Brain microvascular endothelial cell (primary cell): Measurements from ENCODE around the gene SLC16A3.

Experiments used
- DNase-seq: peaks from one replicate; pipeline ENCODE4 v3.0.0-alpha.2; 2020
- H3K27ac ChIP-seq: fragments of 250-450 bp; sonication (Bioruptor Pico); 2 replicates; pipeline ENCODE4 v1.5.1; 2020; ENCODE audit warnings: mild to moderate bottlenecking, moderate library complexity
- H3K27me3 ChIP-seq: fragments of 250-450 bp; sonication (Bioruptor Pico); replicated peaks from 2 replicates; pipeline ENCODE4 v1.5.1; 2020; ENCODE audit warnings: mild to moderate bottlenecking
- H3K36me3 ChIP-seq: fragments of 250-450 bp; sonication (Bioruptor Pico); replicated peaks from 2 replicates; pipeline ENCODE4 v1.5.1; 2020; ENCODE audit warnings: mild to moderate bottlenecking
- H3K4me3 ChIP-seq: 2 replicates; pipeline ENCODE4 v1.5.1; 2011; ENCODE audit warnings: low read depth, mild to moderate bottlenecking, control low read depth, low read length, moderate library complexity
- in situ Hi-C: cut with HindIII; loops from 2 replicates; pipeline ENCODE4 v1.10.0; 2017; ENCODE audit warnings: low sequenced_read_pairs, low pct_ligation_motif_present
- TF ChIP-seq, protein P1 (sequence below): IDR thresholded peaks from 2 replicates; pipeline ENCODE4 v1.5.1; 2011; ENCODE audit warnings: low read depth, mild to moderate bottlenecking, moderate library complexity, low read length, control low read depth, inconsistent platforms; ENCODE audit errors: missing control alignments

The SLC16A3 gene

DNA sequence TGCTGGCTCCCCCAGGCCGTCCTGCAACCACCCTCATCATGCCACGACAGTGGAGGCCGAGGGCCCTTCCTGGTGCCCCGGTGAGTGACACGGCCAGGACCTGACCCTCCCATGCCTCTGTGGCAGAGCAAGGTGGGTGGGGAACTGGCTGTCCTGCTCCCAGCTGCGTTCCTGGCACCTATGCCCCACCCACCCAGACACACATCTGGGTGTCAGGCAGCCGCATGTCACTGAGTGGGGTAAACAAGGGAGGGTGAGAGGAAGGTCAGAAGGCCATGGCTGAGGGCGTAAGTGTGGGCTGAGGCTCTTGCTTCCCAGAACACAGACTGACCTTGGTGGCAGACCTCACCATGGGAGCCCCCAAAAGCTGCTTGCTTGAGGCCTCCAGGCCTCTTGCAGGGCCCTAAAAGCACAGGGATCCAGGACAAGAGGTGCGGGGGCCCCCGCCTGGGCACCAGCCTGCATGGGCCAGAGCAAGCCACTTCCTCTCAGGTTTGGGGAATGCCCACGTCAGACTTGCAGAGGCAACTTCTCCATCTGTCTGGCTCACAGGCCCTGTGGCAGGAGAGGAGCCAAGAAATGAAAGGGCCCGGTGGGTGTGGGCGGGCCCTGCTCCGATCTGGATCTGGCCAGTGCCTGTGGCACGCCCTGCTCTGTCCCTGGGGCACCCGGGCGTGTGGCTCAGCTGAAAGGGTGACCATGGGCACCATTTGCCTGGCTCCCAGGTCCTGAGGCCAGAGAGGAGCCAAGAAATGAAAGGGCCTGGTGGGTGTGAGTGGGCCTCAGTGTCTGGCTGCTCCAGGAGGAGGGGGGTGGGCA is 12.3 kb upstream of the SLC16A3 start:
- H3K27me3 ChIP-seq: no peaks in the 10 kb centered on the region
- DNase-seq: no peak
- in situ Hi-C loops: no loop called here
- TF ChIP-seq, protein P1, sequence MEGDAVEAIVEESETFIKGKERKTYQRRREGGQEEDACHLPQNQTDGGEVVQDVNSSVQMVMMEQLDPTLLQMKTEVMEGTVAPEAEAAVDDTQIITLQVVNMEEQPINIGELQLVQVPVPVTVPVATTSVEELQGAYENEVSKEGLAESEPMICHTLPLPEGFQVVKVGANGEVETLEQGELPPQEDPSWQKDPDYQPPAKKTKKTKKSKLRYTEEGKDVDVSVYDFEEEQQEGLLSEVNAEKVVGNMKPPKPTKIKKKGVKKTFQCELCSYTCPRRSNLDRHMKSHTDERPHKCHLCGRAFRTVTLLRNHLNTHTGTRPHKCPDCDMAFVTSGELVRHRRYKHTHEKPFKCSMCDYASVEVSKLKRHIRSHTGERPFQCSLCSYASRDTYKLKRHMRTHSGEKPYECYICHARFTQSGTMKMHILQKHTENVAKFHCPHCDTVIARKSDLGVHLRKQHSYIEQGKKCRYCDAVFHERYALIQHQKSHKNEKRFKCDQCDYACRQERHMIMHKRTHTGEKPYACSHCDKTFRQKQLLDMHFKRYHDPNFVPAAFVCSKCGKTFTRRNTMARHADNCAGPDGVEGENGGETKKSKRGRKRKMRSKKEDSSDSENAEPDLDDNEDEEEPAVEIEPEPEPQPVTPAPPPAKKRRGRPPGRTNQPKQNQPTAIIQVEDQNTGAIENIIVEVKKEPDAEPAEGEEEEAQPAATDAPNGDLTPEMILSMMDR: no peak
- no peaks in the 10 kb centered on the region for H3K36me3 ChIP-seq
- peak overlapping the region; percentile 79 for H3K27ac ChIP-seq
- H3K4me3 ChIP-seq: no peak overlapping the region

DNA sequence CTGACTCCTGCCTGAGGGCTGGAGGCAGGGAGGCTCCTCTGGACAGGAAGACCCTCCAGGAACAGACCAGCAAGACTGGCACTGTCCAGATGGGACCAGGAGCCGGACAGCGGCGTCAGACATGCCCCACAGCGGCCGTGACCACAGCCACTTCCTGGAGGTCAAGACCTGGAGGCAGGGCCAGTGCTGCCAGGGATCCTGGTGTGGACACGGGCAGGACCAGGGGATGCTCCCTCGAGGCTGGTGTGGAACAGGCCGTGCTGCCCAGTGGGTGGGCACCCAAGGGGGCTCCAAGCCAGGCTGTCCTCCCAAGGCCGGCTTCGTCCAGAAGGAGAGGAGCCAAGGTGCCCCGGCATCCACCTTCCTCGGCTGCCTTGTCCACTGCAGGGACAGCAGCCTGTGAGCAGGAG is 11.7 kb upstream of the SLC16A3 start:
- Histone ChIP-seq H3K36me3 (no peaks in the 10 kb centered on the region), H3K27me3 (no peaks in the 10 kb centered on the region), H3K4me3 (no peak overlapping the region), H3K27ac (peak overlapping the region; percentile 79)
- in situ Hi-C loops: no loop called here
- DNase-seq: no peak
- TF ChIP-seq, protein P1: no peak

DNA sequence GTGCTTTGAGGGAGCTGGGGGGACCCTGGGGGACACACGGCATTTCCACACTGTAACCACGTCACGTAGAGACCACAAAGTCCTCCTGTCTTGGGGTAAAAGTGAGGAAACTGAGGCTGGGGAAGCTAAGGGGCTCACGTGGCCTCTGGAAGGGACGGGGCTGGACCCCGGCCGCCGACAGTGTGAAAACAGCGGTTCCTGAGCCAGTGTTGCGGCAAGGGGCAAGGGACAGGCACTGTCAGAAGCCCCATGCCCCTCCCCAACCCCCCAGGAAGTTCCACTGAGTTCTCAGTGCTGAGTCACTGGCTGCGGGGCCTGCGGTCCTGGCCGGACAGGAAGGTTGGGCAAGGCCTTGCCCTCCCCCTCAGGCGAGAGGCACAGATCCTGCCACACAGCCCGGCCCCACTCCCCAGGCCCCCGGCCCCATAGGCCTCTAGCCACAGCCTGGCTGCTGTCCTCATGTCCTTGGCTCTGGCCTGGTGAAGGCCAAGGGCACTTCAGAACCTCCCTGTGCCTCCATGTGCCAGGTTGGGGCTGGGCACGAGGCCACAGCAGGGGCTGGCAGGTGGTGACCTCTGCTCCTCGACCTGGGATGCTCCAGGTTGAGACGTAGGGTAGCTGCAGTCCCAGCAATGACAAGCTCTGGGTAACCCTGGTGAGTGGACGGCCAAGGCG is 11.2 kb upstream of the SLC16A3 start:
- H3K4me3 ChIP-seq: no peak overlapping the region
- H3K27ac ChIP-seq: peak overlapping the region; percentile 79
- no peaks in the 10 kb centered on the region for H3K27me3 ChIP-seq
- in situ Hi-C loops: no loop called here
- H3K36me3 ChIP-seq: no peaks in the 10 kb centered on the region
- peak; percentile 77 for DNase-seq
- TF ChIP-seq, protein P1: no peak

DNA sequence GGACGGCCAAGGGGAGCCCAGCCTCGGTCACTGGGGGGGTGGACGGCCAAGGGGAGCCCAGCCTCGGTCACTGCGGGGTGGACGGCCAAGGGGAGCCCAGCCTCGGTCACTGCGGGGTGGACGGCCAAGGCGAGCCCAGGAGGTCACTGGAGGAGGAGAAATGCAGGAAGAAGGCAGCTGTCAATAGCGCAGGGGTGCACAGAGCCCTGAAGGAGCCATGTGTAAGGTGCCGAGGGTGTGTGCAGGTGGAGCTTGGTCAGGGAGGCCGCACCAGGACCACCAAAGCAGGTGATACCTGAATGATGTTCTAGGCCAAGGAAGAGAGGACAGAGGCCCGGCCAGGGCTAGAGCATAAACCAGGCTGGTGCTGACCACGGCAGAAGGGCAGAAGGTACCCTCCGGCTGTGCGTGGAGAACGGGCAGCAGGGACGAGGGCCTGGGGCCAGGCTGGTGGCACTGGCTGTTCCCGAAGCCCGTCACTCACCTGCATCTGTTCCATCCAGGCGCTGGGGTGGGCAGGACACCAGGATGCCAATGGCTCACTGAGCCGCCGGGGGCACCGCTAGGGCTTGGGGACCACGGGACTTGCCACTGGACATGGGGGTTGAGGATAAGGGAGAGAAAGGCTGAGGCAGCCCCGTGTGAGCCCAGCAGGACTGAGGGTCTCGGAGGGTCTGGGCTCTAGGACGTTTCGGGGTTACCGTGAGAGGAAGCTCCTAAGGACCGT is 10.3 kb upstream of the SLC16A3 start:
- H3K27ac ChIP-seq: no peak overlapping the region
- TF ChIP-seq, protein P1: no peak
- no peak overlapping the region for H3K4me3 ChIP-seq
- DNase-seq: no peak
- H3K27me3 ChIP-seq: no peaks in the 10 kb centered on the region
- in situ Hi-C loops: no loop called here
- no peaks in the 10 kb centered on the region for H3K36me3 ChIP-seq

DNA sequence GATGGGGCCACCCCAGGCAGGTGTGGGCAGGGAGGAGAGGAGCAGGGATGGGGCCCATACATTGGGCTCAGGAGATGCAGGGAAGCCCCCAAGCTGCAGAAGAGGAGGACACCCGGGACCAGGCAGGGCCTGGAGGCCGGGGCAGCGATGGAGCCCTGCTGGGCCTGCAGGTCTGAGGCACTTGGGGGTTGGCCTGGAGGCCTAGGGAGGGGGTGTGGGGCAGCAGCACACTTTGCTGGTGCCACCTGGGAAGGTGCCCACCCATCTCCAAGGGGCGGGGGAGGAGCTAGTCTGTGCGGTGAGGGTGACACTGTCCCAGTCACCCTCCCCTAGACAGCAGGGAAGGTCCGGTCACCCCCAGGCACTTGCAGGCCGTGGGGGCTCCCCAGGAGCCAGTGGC is 9.8 kb upstream of the SLC16A3 start:
- Histone ChIP-seq H3K4me3 (no peak overlapping the region), H3K27ac (no peak overlapping the region), H3K27me3 (no peaks in the 10 kb centered on the region), H3K36me3 (no peaks in the 10 kb centered on the region)
- in situ Hi-C loops: no loop called here
- no peak for DNase-seq
- TF ChIP-seq, protein P1: no peak
